Superior temporal gyrus (tissue), 1 donor: ENCODE data around the gene BAD.
A peak's percentile ranks its signal among the peaks of the same experiment; 100 is the strongest.

ENCODE experiments used
- DNase-seq: peaks from one replicate; pipeline ENCODE4 v3.0.0-alpha.2; 2016; ENCODE audit errors: extremely low spot score

BAD gene

DNA sequence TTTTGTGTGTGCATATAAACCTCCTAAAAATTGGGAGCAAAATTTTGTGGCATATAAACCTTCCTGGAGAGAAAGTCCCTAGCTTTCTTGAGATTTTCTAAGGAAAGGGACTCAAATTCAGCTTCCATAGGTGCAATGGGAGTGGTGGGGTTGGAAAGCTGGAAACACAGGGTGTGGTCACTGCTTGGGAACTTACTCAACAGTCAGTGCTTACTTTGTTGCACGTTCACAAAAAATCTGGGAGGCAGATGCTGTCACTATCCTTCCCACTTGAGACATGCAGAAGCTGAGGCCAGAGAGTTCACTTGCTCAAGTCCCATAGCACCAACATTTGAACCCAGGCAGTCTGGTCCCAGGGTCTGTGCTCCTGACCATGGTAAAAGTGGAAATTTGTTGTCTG is 11.8 kb upstream of the BAD start:
- no peak for DNase-seq

- no peak for DNase-seq
Observed at GRCh38 chr11:64295760-64296159, 11.3 kb upstream of the BAD start.

DNA sequence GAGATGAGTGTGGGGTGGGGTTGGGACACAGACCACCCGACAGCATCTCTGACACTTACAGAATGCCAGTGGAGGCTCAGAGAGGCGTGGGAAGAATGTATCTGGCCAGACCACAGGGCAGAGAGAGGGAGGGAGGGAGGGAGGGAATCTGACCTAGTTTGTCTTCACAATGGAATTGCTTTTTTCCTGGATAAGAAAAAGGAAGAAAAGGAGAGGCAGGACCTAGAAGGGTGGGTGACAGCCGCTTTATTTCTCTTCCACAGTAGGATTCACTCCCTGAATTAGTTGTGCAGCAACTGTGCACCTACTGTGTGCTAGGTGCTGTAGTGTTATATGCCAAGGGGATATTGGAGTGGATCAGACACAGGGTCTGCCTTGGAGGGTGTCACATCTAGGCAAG is 10.3 kb upstream of the BAD start:
- no peak for DNase-seq

- DNase-seq, result no peak
Observed at GRCh38 chr11:64292460-64293254, 8.2 kb upstream of the BAD start.

DNA sequence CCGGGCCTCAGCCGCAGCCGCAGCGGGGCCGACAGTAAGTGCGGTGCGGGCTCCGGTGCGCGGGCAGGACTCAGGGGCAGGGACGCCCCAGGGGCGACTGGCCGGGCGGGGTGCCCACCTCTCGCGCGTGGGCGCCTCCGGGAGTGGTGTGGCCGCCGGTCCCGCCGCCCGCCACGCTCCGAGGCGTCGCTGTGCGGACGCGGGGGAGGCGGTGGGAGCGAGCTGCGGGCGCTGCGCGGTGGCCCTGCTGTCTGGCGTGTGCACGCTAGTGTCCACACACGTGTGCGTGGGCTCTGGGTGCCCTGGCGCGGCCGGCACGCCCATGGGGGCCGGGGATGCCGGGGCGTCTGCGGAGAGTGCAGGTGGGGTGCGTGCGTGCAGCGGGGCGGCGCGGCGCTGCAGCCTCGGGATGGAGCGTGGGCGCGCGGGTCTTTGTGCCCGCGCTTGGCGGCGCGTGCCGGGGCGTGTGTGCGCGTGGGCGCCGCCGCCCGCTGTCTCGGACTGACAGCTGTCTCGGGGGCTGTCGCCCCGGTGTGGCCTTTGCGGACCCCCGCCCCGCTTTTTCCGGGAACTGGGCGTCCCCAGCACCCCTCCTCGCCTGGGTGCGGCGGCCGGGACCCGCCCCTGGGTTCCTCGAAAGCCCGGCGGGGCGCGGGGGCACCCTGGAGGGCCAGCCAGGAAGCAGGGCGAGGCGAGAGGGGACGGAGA is 7.4 kb upstream of the BAD start:
- no peak for DNase-seq

DNA sequence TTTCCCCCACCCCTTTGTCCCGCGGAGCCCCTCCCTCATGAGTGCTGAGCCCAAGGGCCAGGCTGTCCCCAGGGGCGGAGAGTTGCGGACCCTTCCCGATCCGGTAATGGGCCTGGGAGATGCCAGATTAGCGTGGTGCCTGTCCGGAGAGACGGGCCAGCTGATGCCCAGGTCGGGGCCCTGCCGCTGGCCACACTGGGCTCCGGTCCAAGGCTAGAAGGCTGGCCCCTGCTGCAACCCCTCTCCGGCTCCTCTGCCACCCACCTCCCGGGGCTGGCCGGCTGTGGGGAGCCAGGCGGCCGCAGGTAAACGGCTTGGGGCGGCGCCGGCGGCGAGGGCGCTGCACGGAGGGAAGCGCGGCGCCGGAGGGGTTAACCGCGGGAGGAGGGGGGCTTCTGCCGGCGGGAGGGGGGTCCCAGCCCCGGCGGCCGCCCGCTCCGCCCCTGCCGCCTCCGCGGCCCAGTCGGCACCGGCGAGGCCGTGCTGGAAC is 6.8 kb upstream of the BAD start, which contains the start of gene KCNK4:
KCNK4 (plus strand) TSS at position 41 of the 490 bp plus-strand sequence. CDS start 1,717 bp downstream, outside the sequence.
- no peak for DNase-seq

DNA sequence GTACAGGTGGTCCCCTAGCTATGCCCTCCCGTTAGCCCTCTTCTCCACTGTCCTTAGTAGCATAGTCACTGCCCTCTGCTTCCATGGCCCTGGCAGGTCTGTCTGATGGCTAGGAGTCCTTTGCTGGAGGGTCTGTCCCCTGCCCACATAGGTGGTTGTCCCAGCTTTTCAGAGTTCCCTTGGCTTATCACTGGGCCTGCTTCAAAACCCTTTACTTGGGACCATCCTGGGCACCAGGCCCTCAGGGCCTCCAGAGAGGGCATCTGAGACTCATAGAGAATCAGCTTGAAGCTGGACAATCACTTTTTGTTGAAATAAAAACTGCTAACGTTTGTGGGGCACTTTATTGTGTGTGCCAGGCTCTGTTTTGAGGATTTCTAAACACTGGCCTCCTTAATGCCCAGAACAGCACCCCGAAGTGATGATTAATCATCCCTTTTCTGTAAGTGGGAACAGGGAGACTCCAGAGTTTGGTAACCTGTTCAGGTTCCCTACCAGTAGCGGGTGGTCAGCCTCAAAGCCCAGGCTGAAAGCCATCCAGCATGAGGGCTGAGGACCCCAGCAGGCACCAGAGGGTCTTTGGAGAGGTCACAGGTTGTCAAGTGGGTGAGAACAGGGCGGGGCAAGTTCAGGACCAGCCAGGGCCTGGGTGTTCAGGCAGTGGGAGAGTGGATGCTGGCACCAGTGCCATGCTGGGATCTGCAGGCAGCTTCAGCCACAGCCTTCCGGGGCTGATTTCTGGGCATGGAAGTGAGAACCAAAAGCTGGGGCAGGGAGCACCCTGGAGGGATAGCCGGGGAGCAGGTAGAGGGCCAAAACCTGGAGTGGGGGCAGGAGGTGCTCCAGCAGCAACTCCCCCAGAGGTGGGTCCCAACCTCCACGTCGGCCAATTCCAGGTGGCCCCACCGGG is 6.1 kb upstream of the BAD start:
- DNase-seq, result no peak

GRCh38 chr11:64289002-64289564 is 4.6 kb upstream of the BAD start:
- DNase-seq, result no peak

- DNase-seq, result no peak
Observed at GRCh38 chr11:64288353-64288750, 3.9 kb upstream of the BAD start.

- DNase-seq, result no peak
Observed at GRCh38 chr11:64287676-64288352, 3.3 kb upstream of the BAD start.

DNA sequence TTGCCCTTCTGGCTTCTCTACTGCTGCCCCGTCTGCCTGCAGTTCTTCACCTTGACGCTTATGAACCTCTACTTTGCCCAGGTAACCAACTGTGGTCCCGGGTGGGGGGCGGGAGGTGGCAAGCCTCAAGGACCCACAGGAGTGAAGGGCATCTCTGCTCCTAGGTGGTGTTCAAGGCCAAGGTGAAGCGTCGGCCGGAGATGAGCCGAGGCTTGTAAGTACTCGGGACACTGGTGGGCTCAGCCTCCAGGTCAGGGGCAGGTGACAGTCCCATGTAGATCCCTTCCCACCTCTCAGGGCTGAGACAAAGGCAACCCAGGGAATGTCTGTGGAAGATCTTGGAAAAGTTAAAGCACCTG is 2.3 kb upstream of the BAD start:
- DNase-seq, result no peak

DNA sequence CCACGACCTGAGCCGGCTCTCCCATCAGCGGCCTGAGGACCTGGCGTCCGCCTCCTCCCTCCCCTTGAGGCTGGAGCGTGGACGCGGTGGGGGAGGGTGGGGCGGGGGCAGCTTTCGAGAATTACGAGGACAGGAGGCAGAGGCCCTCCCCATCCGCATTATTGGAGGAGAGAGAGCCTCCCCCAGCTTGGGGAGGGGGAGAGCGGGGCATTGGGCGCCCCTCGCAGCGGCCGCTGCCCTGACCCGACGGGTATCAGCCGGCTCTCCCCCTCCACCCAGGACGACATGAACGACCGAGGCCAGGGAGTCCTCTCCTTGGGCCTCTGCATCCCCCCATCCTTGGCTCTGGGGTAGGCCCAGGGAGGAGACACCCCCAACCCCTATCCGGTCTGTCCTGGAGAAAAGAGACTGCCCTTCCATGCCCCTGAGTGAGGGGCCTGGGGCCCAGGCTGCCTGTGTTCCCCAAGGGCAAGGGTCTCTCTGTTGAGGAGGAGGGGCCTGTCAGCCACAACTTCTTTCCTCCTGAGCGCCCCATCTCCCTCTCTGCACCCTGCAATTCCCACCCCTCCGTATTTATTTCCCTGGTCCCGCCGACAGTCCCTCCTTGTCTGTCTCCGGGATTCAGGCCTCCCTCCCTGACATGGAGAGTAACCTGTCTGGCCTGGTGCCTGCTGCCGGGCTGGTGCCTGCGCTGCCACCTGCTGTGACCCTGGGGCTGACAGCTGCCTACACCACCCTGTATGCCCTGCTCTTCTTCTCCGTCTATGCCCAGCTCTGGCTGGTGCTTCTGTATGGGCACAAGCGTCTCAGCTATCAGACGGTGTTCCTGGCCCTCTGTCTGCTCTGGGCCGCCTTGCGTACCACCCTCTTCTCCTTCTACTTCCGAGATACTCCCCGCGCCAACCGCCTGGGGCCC is 1.7 kb upstream of the BAD start:
- no peak for DNase-seq

GRCh38 chr11:64284962-64285884 is 758 bp upstream of the BAD start, which contains the start of gene GPR137:
Gene GPR137, plus strand, starts transcription at chr11:64285848. Its CDS starts 677 bp downstream, at chr11:64286525.
- DNase-seq, result peak; percentile 87

GRCh38 chr11:64283092-64283491 is 1.4 kb downstream of the BAD start:
- no peak for DNase-seq

- DNase-seq, result no peak
Observed at GRCh38 chr11:64281957-64282770, 2.3 kb downstream of the BAD start.

- DNase-seq, result no peak
Observed at GRCh38 chr11:64278576-64279190, 5.8 kb downstream of the BAD start.

- DNase-seq, result no peak
Observed at GRCh38 chr11:64276653-64277431, 7.6 kb downstream of the BAD start.
